Measurements from ENCODE around the gene DAD1.
A peak's percentile ranks its signal among the peaks of the same experiment; 100 is the strongest.
"Not testable (repeated sequence)": the region's sequence is repeated elsewhere in the genome, so short reads cannot be mapped to it uniquely, and the experiment has no call there.

Gene DAD1

GRCh38 chr14:22551605-22551997, 37.4 kb downstream of the DAD1 start:
- no peak for DNase-seq

DNA sequence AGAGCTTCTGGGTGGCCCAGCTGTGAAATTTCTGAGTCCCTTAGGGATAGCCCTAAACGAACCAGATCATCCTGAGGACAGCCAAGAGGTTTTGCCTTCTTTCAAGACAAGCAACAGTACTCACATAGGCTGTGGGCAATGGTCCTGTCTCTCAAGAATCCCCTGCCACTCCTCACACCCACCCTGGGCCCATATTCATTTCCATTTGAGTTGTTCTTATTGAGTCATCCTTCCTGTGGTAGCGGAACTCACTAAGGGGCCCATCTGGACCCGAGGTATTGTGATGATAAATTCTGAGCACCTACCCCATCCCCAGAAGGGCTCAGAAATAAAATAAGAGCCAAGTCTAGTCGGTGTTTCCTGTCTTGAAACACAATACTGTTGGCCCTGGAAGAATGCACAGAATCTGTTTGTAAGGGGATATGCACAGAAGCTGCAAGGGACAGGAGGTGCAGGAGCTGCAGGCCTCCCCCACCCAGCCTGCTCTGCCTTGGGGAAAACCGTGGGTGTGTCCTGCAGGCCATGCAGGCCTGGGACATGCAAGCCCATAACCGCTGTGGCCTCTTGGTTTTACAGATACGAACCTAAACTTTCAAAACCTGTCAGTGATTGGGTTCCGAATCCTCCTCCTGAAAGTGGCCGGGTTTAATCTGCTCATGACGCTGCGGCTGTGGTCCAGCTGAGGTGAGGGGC, 38.9 kb downstream of the DAD1 start:
- DNase-seq = no peak

- DNase-seq = no peak
Observed at GRCh38 chr14:22549324-22549962, 39.6 kb downstream of the DAD1 start.

DNA sequence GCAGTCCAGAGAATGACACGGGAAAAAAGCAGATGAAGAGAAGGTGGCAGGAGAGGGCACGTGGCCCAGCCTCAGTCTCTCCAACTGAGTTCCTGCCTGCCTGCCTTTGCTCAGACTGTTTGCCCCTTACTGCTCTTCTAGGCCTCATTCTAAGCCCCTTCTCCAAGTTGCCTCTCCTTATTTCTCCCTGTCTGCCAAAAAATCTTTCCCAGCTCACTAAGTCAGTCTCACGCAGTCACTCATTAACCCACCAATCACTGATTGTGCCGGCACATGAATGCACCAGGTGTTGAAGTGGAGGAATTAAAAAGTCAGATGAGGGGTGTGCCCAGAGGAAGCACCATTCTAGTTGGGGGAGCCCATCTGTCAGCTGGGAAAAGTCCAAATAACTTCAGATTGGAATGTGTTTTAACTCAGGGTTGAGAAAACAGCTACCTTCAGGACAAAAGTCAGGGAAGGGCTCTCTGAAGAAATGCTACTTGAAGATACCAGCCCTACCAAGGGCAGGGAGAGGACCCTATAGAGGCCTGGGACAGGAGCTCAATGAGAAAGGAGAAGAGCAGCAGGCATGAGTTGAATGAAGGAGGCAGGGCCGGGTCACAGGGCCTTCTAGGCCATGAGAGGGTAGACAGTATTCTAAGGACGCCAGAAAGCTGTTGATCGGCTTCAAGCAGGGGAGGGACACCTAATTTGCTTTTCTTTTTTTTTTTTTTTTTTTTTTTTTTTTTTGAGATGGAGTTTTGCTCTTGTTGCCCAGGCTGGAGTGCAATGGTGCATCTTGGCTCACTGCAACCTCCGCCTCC, 40.9 kb downstream of the DAD1 start:
- DNase-seq = no peak

GRCh38 chr14:22547313-22547947, 41.6 kb downstream of the DAD1 start:
- peak in 1 of 2 donors; percentile 18 for DNase-seq

GRCh38 chr14:22546722-22547071, 42.3 kb downstream of the DAD1 start:
- no peak for DNase-seq

DNA sequence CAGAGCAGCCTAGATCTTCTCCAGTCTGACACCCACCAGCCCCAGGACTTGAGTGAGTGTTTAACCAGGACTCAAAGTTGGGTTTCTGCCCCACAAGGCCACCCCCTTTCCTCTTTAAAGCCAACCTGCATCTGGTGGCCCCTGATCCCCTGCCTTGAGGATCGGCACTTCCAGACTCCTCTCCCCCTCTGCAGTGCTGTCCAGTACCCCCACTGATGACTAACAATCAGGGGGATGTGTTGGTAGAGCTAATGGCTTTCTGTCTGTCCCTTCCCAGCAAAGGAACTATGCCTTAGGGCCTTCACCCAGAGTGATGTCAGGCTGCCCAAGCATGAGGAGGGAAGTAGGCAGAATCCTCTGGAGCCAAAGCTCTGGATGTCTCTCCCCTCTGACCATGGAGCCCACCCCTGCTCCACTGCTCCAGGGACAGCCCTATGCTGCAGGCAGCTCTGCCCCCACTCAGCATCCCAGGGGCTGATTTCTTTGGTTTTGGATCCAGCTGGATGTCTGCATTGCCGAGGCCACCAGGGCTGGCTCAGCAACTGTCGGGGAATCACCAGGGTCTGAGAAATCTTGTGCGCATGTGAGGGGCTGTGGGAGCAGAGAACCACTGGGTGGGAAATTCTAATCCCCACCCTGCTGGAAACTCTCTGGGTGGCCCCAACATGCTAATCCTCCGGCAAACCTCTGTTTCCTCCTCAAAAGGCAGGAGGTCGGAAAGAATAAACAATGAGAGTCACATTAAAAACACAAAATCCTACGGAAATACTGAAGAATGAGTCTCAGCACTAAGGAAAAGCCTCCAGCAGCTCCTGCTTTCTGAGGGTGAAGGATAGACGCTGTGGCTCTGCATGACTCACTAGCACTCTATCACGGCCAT, 42.9 kb downstream of the DAD1 start:
- no peak for DNase-seq

- DNase-seq = no peak
Observed at GRCh38 chr14:22544881-22545420, 44.1 kb downstream of the DAD1 start.

- DNase-seq = no peak
Observed at GRCh38 chr14:22544406-22544805, 44.6 kb downstream of the DAD1 start.

DNA sequence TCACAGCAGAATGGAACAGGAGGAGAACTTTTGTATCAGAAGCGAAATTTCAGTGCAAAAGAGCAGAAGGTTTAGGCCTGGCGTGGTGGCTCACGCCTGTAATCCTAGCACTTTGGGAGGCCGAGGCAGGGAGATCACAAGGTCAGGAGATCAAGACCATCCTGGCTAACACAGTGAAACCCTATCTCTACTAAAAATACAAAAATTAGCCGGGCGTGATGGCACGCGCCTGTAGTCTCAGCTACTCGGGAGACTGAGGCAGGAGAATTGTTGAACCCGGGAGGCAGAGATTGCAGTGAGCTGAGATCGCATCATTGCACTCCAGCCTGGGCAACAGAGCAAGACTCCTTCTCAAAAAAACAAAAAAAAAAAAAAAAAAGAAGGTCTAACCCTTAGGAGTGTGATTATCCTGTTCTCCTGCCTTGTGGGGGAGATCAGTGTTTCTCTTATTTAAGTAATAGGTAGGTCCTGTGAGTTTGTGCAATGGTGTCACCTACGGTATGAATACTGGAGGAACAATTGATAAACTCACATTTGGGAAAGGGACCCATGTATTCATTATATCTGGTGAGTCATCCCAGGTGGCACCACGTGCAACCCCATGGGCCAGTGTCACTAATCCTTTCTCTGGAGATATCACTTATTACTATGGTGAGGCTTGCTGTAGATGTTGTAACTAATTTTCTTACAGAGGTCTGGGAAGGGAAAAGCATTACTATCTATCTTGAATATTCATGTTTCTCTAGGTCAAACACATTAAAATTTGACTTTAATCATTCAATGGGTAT, 45.3 kb downstream of the DAD1 start:
- DNase-seq = not testable (repeated sequence)

GRCh38 chr14:22542360-22542759, 46.7 kb downstream of the DAD1 start:
- DNase-seq = peak; percentile 45

- DNase-seq = no peak
Observed at GRCh38 chr14:22541721-22542120, 47.3 kb downstream of the DAD1 start.

DNA sequence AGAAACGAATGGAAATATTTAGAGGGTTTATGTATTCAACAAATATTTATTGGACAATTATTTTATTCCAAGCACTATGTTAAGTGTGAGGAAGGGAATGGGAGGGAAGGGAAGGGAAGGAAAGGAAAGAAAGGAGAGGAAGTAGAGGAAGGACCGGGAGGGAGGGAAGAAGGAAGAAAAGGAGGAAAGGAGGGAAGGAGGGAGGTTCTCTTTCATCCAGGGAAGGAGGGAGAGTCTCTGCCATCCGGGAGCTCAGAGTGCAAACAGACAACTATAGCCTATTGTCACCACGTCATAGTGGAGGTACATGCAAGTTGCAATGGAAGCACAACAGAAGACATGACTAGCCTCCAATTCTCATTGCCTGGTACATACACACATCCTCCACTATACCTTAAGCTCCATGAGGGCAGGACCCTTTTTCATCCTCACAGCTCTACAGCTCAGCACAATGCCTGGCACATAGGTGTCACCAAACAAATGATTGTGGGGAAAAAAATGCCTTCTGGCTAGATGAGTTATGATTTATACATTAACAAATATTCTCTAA, 48.1 kb downstream of the DAD1 start:
- no peak for DNase-seq

DNA sequence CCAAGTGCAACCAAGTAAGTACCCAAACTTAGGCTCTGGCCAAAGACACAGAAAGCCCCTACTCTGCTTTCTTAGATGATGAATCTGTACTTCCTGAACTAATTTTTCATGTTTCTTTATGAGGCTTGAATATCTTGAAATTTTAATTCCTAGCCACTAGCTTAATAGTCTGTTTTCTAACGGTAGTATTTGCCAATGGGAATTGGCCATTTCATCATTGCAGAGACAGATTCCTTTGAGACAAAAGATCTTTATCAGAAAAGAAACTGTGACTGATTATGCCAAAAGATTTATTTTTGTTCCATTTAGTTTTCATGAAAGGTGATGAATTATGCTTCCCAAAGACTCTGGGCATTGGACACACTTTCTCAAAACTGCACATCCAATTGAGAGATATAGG, 48.7 kb downstream of the DAD1 start:
- DNase-seq = no peak

GRCh38 chr14:22539831-22540230, 49.2 kb downstream of the DAD1 start:
- no peak for DNase-seq

- DNase-seq = peak in 1 of 2 donors; percentile 35
Observed at GRCh38 chr14:22538671-22539228, 50.3 kb downstream of the DAD1 start.

GRCh38 chr14:22537436-22538310, 51.4 kb downstream of the DAD1 start:
- no peak for DNase-seq

GRCh38 chr14:22536853-22537338, 52.1 kb downstream of the DAD1 start:
- peak; percentile 85 to 92 for DNase-seq

- DNase-seq = no peak
Observed at GRCh38 chr14:22535916-22536315, 53.1 kb downstream of the DAD1 start.

Measured in inflammatory macrophage treated with lipopolysaccharide for 1 hour (primary cell).